PFSK-1 (cell line): ENCODE results near the gene RD3L.

Experiments
- FOXP2 ChIP-seq: optimal IDR thresholded peaks from 2 replicates; pipeline ENCODE3; 2011; ENCODE audit warnings: borderline replicate concordance, control low read depth, inconsistent platforms; ENCODE audit not compliant: insufficient read depth; ENCODE audit errors: extremely low read length, extremely low read depth
- POLR2AphosphoS5 ChIP-seq: IDR thresholded peaks from 2 replicates; pipeline ENCODE4 v1.6.1; 2012; ENCODE audit warnings: low read depth, mild to moderate bottlenecking, control low read depth, low read length, moderate library complexity
- REST ChIP-seq, 2 experiments: IDR thresholded peaks; 2 replicates each; pipeline versions ENCODE4 v1.6.1 to v1.8.0; 2011 to 2012; ENCODE audit warnings: low read depth in 2 of 2, low read length in 2 of 2, control low read depth in 1 of 2, inconsistent platforms in 1 of 2, mild to moderate bottlenecking in 1 of 2, moderate library complexity in 1 of 2; ENCODE audit not compliant: insufficient read depth in 1 of 2
- SIN3A ChIP-seq: IDR thresholded peaks from 2 replicates; pipeline ENCODE4 v1.6.1; 2012; ENCODE audit warnings: mild to moderate bottlenecking, low read length, moderate library complexity, borderline replicate concordance; ENCODE audit not compliant: insufficient read depth
- TAF1 ChIP-seq: IDR thresholded peaks from 2 replicates; pipeline ENCODE4 v1.6.1; 2012; ENCODE audit warnings: low read length, control low read depth, borderline replicate concordance; ENCODE audit not compliant: insufficient read depth

Gene RD3L

DNA sequence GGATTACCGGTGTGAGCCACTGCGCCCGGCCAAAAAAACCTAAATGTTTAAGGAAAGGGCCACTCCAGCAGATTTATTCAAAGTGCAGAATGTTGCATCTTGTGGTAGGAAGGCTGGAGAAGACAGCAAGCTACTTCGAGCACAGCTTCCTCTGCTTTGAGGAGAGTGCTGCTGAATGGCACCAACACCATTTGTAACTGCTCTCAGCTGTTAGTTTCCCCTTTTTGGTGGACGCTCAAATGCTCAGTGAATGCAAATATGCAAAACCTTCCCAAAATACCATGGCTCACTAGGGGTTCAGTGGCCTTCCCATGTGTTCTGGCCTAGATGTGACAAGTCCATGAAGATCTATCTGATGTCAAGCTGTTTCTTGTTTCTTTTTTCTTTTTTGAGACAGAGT lies 17.0 kb downstream of the RD3L start:
- no peak for TF ChIP-seq FOXP2
- no peak for TF ChIP-seq TAF1
- TF ChIP-seq SIN3A, result no peak
- TF ChIP-seq POLR2AphosphoS5, result no peak
- no peak for TF ChIP-seq REST (IDR thresholded peaks at IDR 0.05; ENCODE audit: insufficient read depth in 1 of 2, low read depth in 2 of 2, low read length in 2 of 2)

DNA sequence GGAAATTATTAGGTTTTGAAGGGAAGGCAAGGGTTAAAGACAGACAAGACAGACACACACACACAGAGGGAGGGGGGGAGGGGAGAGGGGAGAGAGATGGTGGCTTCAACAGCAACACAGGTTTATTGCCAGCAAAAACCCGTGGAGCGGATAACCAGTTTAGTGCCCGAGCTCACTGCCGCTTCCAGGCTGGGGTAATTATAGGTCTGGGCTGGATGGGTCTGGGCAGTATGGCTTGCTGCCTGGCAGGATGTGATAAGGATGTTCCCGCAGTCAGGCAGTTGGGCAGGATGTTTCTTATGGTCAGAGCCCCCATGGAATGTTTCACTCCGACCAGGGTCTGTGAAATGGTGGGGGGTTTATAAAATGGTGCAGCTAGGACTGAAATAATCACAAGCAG lies 18.5 kb downstream of the RD3L start:
- TF ChIP-seq FOXP2 (no peak), REST (IDR thresholded peaks at IDR 0.05; ENCODE audit: insufficient read depth in 1 of 2, low read depth in 2 of 2, low read length in 2 of 2) (no peak), TAF1 (no peak), SIN3A (no peak)

- no peak for TF ChIP-seq SIN3A
- TF ChIP-seq FOXP2, result peak; percentile 85
- TF ChIP-seq REST (IDR thresholded peaks at IDR 0.05; ENCODE audit: insufficient read depth in 1 of 2, low read depth in 2 of 2, low read length in 2 of 2), result no peak
- peak; percentile 71 for TF ChIP-seq TAF1
- TF ChIP-seq POLR2AphosphoS5, result peak; percentile 87
Observed at GRCh38 chr14:103920981-103921854, 21.1 kb downstream of the RD3L start.

GRCh38 chr14:103916636-103917262 lies 25.6 kb downstream of the RD3L start:
- no peak for TF ChIP-seq TAF1
- TF ChIP-seq SIN3A, result no peak
- no peak for TF ChIP-seq POLR2AphosphoS5
- TF ChIP-seq FOXP2, result no peak
- TF ChIP-seq REST (IDR thresholded peaks at IDR 0.05; ENCODE audit: insufficient read depth in 1 of 2, low read depth in 2 of 2, low read length in 2 of 2), result no peak
